Ishikawa (cell line): ENCODE results near the gene SEC14L5.

Experiments
- CEBPB ChIP-seq: IDR thresholded peaks from 2 replicates; pipeline ENCODE4 v1.6.1; 2012
- CREB1 ChIP-seq: IDR thresholded peaks from 2 replicates; pipeline ENCODE4 v1.6.1; 2012; ENCODE audit warnings: low read depth
- EGR1 ChIP-seq: IDR thresholded peaks from 2 replicates; pipeline ENCODE4 v1.6.1; 2012
- EP300 ChIP-seq: IDR thresholded peaks from 2 replicates; pipeline ENCODE4 v1.6.1; 2012; ENCODE audit warnings: borderline replicate concordance
- FOXM1 ChIP-seq: IDR thresholded peaks from 2 replicates; pipeline ENCODE4 v1.6.1; 2012; ENCODE audit warnings: low read depth, borderline replicate concordance
- MAX ChIP-seq: IDR thresholded peaks from 2 replicates; pipeline ENCODE4 v1.6.1; 2012
- NFIC ChIP-seq: IDR thresholded peaks from 2 replicates; pipeline ENCODE4 v1.6.1; 2012
- RAD21 ChIP-seq: IDR thresholded peaks from 2 replicates; pipeline ENCODE4 v1.6.1; 2012; ENCODE audit warnings: low read depth
- REST ChIP-seq: IDR thresholded peaks from 2 replicates; pipeline ENCODE4 v1.6.1; 2012; ENCODE audit warnings: low read depth, mild to moderate bottlenecking
- TAF1 ChIP-seq: IDR thresholded peaks from 2 replicates; pipeline ENCODE4 v1.6.1; 2012; ENCODE audit warnings: low read depth, mild to moderate bottlenecking
- TCF12 ChIP-seq: IDR thresholded peaks from 2 replicates; pipeline ENCODE4 v1.6.1; 2012; ENCODE audit warnings: low read depth
- TEAD4 ChIP-seq: IDR thresholded peaks from 2 replicates; pipeline ENCODE4 v1.6.1; 2012
- USF1 ChIP-seq: IDR thresholded peaks from 2 replicates; pipeline ENCODE4 v1.6.1; 2012
- YY1 ChIP-seq: IDR thresholded peaks from 2 replicates; pipeline ENCODE4 v1.6.1; 2012; ENCODE audit warnings: low read depth
- ZBTB7A ChIP-seq: IDR thresholded peaks from 2 replicates; pipeline ENCODE4 v1.6.1; 2012; ENCODE audit warnings: low read depth

The SEC14L5 gene

GRCh38 chr16:4928227-4928626 lies 29.9 kb upstream of the SEC14L5 start:
- no peak for TF ChIP-seq REST

- TF ChIP-seq CREB1 (no peak), REST (no peak), TEAD4 (no peak), EGR1 (no peak), CEBPB (no peak), USF1 (no peak), MAX (no peak), FOXM1 (no peak), NFIC (no peak), TAF1 (no peak), TCF12 (no peak), EP300 (no peak), RAD21 (no peak), YY1 (no peak), ZBTB7A (no peak)
These were observed 26.7 kb upstream of the SEC14L5 start for GRCh38 chr16:4931381-4931780.

GRCh38 chr16:4933433-4933832 lies 24.7 kb upstream of the SEC14L5 start:
- TF ChIP-seq ZBTB7A (no peak), NFIC (no peak), TEAD4 (no peak), RAD21 (no peak), CREB1 (no peak), MAX (no peak), YY1 (no peak), EP300 (no peak)

GRCh38 chr16:4933871-4934395 lies 24.2 kb upstream of the SEC14L5 start:
- TF ChIP-seq FOXM1 (no peak), RAD21 (no peak), NFIC (no peak), TEAD4 (no peak), USF1 (no peak), MAX (no peak), YY1 (no peak), TCF12 (no peak), ZBTB7A (no peak), EGR1 (no peak), CREB1 (no peak)

- TF ChIP-seq RAD21 (no peak), ZBTB7A (no peak), REST (no peak), NFIC (no peak), CEBPB (no peak), MAX (no peak), FOXM1 (no peak), YY1 (no peak), EP300 (no peak), EGR1 (no peak), TEAD4 (no peak), USF1 (no peak), TCF12 (no peak), TAF1 (no peak), CREB1 (no peak)
These were observed 23.5 kb upstream of the SEC14L5 start for GRCh38 chr16:4934591-4934990.
